GM19328 (cell line): Measurements from ENCODE around the gene SLC9A9.
"Not testable (repeated sequence)": the region's sequence is repeated elsewhere in the genome, so short reads cannot be mapped to it uniquely, and the experiment has no call there.

Experiments used
- ATAC-seq: cut with Tn5 transposase; IDR thresholded peaks from one replicate; pipeline ENCODE4 v1.9.1; 2021; ENCODE audit warnings: mild to moderate bottlenecking, moderate library complexity; ENCODE audit not compliant: unreplicated experiment

SLC9A9 gene

DNA sequence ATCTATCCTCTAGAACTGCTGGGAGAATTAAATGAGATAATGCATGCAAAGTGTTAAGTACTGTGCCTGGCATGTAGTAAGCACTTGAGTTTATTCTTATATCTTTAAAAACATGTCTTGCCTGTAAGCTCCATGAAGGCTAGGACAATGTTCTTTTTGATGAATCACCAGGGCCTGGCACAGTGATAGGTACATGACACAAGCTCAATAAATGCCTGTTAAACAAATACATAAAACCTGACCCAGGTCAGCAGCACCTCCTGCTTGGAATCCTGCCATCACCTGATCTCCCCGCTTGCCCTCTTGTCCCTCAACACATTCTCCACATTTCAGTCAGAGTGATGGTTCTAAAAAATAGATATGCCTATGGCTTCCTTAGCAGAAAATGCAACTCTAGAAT is 541.9 kb downstream of the SLC9A9 start:
- ATAC-seq, result no peak

DNA sequence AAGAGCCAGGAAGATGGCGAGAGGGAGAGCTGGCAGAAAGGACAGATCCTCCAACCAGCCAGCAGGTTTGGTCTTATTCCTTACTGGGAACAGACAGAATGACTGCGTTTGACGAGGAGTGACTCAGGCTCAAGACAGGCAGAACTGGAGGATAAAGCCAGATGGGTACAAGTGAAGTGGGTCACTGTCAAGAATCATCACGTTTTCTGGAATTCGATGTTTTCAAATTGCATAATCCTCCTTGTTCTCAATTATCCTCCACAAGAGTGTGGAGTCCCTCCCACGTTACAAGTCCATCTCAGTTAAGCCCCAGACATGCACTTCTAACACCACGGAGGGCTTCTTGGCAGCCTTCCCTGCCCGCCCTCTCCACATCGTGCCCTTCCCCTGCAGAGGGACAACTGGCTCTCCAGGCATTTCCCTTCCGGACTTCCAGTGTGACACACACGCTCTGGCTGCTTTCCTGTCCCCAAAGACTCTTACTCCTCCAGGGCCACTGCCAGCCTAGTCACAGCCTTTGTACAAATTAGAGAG is 545.6 kb downstream of the SLC9A9 start:
- ATAC-seq, result no peak

DNA sequence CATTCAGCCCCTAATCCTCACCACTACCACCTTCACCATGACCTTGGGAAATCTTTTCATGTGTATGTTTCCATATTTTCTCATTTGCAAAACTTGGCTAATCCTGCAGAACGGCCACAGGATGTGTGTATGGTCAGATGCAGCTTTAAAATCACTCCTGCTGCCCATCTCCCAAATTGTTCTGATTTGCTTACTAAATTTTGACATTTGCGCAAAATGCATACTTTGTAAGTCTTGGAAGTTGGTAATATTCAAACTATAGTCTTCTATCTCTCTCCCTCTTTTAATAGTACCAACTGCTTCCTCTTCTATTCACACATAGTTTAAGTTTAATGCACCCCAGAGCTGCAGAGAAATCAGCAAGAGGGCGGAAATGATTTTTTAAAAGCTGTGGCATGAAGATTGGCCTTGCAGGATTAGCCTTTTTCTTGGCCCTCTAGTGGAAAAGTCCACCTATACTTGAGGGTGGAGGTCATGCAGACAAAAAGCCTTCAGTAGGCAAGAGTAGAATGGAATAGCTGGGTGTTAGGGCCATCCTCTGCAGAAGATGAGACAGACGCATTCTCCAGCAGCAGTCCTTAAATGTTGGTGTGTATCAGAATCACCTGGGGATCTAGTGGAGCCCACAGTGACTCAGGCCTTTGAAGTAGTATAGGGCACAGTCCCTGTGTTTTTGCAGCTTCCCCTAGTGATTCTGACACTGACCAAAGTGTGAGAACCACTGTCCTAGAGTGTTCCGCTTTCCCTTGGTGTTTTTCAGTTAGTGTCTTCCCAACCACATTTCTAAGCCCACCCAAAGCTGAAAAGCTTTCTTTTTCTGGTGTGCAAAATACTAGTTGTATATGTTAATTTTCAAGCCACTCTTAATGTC is 547.0 kb downstream of the SLC9A9 start:
- ATAC-seq, result no peak

DNA sequence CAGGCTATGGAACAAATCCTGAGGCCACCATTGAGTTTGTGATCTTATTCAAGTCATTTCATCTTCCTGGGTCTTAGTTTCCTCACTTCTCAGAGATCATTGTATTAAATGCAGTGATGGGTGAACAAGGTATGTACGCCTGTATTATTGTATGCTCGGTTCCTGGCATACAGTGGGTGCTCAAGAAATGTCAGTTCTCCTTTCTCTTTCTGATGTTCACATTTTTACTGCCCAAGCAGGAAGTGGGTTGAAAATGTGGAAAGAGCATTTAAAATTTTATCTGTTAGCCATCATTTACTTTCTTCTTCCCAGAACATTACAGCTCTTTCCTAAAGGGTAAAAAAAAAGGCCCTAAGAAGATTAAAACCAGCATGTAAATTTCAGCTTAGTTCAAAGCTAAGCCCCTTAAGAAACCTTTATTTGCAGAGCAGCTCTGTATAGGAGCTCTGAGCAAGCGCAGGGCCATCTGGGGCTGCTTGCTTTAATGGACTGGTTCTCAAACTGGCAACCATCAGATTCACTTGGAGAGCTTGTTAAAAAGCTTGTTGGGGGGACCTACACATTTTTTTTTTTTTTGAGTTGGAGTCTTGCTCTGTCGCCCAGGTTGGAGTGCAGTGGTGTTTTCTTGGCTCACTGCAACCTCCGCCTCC is 549.3 kb downstream of the SLC9A9 start:
- no peak for ATAC-seq

DNA sequence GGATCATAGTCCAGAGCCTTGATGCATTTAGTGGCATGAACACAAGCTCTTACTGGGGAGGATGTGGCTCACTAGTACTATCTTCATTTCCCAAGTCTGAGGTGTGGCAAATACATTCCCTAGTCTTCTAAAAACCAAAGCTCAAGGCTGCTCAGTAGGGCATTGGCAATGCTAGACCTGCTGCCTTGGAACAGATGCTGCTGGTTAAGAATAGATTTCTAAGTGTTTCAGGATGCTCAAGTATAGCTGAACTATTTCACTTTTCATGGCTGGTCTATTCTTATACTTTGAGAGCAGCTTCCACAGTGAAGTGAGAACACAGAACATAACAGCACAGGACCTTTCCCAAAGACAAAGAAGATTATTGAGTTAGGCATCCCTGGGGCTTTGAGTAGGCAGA is 549.9 kb downstream of the SLC9A9 start:
- no peak for ATAC-seq

DNA sequence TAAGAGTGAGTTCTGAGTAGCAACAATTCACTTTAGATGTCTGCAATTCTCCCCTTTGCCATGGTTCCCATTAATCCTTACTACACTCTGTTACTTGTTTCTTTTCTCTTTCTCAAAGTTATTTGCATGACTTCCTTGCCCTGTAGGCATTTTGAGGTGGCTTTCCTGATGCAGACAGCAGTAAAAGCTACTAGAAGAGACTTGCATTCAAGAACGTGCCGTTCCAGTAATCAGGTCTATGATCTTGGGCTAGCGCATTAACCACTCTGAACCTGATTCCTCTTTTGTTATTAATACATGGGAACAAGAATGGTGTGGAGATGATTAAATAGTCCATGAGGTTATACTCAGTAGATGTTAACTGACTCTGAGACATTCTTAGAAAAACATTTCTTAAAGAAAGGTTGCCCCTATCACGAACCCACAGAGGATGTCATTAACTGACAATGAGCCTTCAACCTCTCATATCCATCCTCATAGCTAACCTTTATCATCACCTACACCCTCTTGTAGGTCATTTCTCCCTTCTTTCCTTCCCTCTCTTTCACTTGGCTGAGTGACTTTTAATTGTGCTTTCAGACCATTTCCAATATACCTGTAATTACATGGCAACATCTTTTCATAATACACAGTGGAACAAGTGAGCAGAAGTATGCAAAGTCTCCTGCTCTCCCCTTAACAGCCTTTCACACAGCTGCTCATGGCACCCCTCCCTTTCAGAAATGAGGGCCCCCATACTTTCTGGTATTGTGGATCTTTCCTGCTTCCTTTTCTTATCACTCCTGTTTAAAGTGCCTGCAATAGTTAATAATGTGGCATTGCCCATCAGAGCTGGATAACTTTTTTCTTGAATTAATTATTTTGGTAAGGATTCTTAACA is 552.8 kb downstream of the SLC9A9 start:
- no peak for ATAC-seq

DNA sequence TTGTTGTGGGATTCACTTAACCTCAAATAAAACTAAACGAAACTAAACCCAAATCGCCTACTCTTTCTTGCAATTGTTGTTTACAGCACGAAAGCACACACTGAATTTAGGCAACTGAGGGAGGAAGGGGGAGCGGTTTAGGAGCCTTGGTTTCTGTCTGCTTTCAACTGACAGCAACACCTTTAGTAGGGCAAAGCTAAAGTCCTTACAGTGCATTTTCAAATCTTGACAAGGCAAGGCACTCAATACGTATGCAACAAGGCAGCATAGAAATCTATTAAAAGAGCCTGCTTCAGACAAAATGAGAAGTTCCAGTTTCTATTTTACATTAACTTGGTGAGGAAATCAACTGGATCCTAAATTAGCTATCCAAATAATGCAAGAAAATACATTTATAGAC is 554.1 kb downstream of the SLC9A9 start:
- ATAC-seq, result peak; percentile 45

DNA sequence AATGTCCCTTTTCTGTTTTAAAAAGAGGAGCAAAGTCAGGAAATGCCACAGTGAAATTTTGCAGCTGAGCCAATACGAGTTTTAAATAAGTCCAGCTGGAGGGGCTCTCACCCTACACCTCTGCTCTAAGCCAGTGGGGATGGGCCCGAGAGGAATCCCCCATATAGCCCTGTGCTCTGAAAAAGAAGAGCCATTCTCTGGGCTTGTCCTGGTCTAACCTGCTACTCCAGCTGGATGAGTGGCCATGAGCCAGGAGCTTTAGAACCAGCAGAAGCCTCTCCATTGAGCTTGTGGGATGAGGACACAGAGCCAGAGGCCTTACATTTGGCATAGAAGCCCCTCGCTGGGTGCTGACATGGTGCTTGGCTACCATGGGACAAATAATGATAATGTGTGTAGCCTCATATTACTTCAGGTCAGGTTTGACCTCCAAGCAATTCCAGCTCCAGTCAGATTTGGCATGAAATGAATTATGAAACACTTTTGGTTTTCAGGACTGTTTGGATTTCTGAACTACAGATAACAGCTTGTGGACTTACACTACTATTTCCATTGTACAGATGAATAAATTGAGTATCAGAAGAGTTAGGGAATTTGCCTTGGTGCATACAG is 556.3 kb downstream of the SLC9A9 start:
- no peak for ATAC-seq

DNA sequence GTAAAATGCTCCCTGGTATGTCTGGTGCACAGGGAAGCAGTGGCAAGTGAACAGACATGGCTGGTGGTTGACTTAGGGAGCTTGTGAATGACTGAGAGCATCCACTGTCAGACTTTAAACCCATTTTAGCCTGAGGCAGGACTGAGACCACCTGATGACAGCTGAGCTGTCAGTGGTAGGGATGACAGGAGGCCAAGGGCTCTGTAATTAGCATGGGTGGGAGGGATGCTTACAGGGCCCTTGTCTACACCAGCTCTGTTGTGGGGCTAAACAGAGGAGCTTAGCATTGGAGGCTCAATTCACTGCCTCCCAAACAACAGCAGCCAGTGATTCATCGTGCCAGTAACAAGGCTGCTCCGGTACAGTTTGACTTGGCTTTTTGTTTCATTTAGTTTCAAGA is 559.3 kb downstream of the SLC9A9 start:
- ATAC-seq, result no peak

DNA sequence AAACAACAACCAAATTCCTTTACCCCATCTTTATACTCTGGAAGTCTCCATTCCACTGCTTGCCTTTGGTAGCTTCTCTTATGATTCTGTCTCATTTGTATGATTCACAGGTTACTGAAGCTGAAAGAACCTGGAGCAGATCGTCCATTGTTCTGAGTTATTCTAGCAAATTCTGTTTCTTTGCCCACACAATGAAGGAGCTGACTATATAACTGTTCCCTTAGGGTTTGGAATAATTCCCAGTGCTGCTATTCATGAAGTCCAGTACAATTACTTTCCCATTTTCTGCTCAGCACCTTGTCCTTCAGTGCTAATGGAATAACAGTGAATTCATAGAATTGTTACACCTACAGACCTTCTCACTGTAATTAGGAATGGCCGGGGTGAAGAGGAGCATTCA is 560.9 kb downstream of the SLC9A9 start:
- ATAC-seq, result no peak

DNA sequence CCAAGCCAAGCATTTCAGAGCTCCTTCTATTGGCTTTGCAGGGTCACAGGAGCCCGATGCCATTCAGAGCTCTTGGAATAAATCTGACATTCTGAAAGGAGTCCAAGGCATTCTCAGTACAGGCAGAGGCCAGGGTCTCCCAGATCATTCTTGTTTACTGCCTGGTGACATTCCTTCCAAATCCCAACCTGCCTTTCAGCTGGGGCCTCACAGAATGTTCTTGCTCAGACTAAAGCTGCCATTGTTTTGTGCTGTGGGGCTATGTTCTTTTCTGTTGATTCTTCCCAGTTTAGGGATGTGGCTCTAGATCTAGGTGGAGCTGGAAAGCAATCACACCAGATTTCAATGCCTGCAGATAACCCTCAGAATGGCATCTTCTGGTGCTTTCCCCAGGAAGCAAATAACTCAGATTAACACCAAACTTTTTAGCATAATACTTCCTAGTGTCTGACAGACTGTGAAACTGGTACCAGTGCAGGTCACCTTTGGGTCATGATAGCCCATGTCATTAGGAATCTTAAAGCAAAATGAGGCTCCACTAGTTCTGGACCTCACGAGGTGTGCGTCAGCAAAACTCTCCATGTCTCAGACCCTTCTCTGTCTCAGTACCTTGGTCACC is 561.8 kb downstream of the SLC9A9 start:
- no peak for ATAC-seq

DNA sequence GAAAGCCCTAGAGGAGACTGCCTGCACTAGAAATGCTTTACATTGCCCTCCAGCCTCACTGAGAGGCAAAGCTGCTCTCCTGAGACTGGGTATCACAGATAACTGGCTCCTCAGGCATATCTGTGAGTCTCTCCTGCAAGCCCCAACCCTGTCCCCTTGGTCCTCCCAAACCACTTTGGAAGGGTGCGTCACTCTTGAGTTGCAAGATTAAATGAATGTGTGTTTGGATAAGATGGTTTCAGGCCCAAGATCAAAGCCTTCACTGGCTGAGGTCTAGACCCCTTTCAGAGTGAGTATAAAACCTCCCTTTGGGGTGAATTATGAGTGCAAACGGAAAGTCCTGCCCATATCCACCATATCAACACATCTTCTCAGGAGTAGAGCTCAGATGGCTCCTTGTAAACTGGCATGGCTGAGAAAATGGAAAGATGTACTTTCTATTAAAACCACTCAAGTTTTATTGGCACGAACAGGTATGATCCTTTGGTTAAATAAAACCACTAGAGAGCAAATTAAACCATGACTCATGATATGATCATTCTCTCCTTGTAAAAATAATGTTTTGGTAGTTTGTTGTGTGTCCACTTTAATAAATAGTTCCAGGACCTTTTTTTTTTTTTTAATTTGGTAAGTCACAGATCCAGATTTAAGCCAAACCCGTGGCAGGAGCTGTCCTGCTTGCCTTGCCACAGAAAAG is 564.7 kb downstream of the SLC9A9 start:
- no peak for ATAC-seq

DNA sequence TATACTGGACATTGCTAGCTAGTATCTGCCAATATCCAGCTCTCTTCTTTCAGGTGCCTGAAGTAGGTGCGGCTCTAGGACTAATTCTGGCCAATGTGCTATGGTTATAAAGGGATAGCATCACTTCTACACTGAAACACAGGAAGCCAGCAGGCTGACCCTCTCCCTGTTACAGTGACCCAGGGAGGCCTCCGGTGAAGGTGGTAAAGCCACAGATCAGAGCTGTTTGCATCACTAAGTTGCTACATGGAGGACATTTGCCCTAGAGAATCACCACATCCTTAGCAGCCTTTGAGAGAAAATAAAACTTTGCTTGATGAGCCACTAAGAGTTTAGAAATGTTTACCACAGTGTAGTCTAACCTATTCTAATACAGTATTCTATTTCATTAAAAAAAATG is 567.3 kb downstream of the SLC9A9 start:
- no peak for ATAC-seq

DNA sequence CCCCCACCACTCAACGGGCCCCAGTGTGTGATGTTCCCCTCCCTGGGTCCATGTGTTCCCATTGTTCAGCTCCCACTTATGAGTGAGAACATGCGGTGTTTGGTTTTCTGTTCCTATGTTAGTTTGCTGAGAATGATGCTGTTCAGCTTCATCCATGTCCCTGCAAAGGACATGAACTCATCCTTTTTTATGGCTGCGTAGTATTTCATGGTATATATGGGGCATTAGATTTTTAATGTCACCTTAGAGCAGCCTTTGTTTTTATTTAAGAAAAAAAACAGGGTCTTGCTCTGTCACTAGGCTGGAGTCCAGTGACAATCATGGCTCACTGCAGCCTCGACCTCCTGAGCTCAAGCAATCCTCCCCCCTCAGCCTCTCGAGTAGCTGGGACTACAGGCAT is 568.7 kb downstream of the SLC9A9 start:
- ATAC-seq, result not testable (repeated sequence)

DNA sequence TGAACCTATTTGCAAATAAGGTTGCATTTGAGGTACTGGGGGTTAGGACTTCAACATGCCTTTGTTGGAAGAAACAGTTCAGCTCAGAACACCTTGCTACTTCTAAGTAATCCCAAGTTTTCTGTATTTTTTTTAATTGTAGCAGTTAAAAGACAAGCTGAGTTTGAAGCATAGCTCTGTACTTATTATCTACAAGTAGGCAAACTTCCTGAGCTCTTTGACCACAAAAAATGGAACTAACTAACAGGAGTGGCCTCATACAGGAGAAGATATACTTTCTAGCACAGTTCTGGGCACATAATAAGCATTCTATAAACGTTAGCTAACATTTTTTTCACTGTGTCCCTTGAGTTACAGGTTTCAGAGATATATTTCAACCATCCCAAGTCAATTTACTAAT is 569.5 kb downstream of the SLC9A9 start:
- ATAC-seq, result no peak

DNA sequence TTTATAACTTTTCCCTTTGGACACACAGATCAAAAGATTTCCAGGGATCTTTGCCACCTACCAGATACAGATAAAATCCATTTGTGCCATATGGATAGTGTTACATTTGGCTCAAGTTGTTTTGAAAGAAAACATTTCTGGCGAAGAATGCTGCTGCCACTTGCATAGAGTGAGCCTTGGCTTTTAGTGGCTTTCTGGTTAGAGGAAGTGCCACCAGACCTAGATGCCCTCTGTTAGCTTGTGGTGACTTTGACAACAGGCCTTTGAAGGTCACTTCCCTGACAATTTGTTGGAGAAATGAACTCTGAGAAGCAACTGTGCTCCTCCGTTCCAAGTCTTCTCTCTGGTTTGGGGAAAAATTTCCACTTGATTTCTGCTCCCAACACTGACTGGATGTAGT is 570.7 kb downstream of the SLC9A9 start:
- ATAC-seq, result no peak

DNA sequence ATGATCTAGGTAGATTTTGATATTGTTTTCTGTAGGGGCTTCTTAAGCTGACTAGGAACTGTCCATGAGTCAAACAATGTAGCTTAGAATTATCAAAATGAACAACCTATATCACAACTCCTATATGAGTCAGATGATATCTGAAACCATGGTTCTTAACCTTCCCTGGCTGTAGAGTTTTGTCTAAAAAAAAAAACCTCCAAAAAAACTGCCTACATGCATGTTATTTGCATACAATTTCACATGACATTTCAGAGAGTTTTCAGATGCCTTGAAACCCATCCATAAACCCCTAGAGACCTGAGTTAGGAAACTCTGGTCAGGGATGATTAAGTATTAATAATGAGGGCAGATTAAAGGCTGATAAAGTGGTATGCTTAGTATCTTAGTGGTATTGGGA is 571.7 kb downstream of the SLC9A9 start:
- no peak for ATAC-seq

DNA sequence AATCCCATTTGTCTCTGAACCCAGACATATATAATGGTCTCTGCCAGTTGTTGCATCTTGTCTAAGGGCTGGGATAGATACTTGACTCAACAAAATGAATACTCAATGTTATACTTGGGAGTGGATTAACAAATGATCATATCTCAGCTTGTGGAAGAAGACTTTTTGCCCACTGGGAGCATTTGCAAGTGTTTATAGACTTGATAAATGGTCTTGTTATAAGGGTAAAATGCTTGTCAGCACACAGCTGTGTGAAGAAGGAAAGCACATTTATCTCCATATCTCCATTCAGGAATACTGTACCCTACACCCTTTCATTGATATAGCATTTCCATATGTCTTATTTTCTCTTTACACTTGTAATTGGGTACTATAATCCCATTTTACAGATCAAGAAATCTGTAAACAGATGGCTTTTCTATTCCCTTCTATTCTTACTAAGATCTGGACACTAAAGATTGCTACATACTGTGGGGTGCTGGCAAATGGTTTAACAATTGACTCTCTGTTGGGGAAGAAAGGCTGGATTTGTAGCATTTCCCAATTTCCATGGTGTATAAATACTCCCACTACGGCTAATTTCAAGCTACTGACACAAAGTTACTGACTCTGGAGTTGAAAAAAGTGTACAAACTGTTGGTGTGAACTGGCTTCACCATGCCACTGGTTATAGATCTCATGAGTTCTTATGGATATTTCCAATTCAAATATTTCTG is 574.1 kb downstream of the SLC9A9 start:
- ATAC-seq, result no peak

DNA sequence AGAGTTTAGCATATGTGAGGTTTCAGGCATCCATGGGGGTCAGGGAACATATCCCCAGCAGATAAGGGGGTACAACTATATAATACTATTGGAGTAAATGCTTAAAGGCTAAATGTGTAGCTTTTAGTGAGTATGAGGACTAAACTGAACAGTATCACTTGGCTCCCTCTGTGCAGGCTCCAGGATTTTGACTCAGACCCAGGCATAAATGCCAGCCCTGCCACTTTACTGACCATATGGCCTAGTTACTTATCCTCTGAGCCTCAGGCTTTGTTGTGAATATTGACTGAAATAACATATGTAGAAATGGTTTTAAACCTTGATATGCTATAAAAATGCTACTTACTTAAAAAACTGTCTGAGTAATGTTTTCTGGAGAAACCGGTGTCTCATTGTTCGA is 577.1 kb downstream of the SLC9A9 start:
- ATAC-seq, result no peak
